BJ (cell line): ENCODE measurements around the gene SREK1. TPM values are rescaled to one million over a fixed set of nuclear protein-coding genes. Genes with fewer than 3 reads are reported as not detected.

ENCODE experiments used
- CTCF ChIA-PET: fragments of 350-600 bp; formaldehyde crosslinking; extraction: SDS; loops from one replicate; lab custom pipeline; 2021; ENCODE audit warnings: antibody characterized with exemption, inconsistent platforms; lab: Yijun Ruan, JAX
- POLR2A ChIA-PET: fragments of 300-600 bp; sonication (Branson Sonifier 250); formaldehyde crosslinking; extraction: SDS; loops from one replicate; lab custom pipeline; 2021; ENCODE audit warnings: antibody characterized with exemption; lab: Charles Lee
- DNase-seq: peaks from one replicate; pipeline ENCODE4 v3.0.0-alpha.2; 2011; ENCODE audit warnings: low read depth
- H3K27me3 ChIP-seq: 2 replicates; pipeline ENCODE4 v1.6.0; 2011; ENCODE audit warnings: low read length; ENCODE audit not compliant: control insufficient read depth, insufficient read depth
- H3K36me3 ChIP-seq: 2 replicates; pipeline ENCODE4 v1.5.1; 2011; ENCODE audit warnings: low read length; ENCODE audit not compliant: control insufficient read depth, insufficient read depth
- H3K4me3 ChIP-seq: 2 replicates; pipeline ENCODE4 v1.5.1; 2011; ENCODE audit warnings: low read depth, mild to moderate bottlenecking, control low read depth, low read length
- polyA minus RNA-seq: library from RNA; depleted of rRNA, polyadenylated mRNA; stranded (reverse); fragments of >200 nt; gene quantifications from 2 replicates; pipeline ENCODE4 v1.2.3, GENCODE V29; 2011; rRNA and poly(A)+ RNA removed
- polyA plus RNA-seq: library from polyadenylated mRNA; depleted of rRNA; stranded (reverse); fragments of >200 nt; gene quantifications from 2 replicates; pipeline ENCODE4 v1.2.3, GENCODE V29; 2011; rRNA removed
- TF ChIP-seq, protein P1 (sequence below): IDR thresholded peaks from 2 replicates; pipeline ENCODE4 v1.5.1; 2011; ENCODE audit warnings: low read depth, mild to moderate bottlenecking, control low read depth, inconsistent platforms, low read length, moderate library complexity; ENCODE audit not compliant: insufficient read depth

The SREK1 gene, protein sequence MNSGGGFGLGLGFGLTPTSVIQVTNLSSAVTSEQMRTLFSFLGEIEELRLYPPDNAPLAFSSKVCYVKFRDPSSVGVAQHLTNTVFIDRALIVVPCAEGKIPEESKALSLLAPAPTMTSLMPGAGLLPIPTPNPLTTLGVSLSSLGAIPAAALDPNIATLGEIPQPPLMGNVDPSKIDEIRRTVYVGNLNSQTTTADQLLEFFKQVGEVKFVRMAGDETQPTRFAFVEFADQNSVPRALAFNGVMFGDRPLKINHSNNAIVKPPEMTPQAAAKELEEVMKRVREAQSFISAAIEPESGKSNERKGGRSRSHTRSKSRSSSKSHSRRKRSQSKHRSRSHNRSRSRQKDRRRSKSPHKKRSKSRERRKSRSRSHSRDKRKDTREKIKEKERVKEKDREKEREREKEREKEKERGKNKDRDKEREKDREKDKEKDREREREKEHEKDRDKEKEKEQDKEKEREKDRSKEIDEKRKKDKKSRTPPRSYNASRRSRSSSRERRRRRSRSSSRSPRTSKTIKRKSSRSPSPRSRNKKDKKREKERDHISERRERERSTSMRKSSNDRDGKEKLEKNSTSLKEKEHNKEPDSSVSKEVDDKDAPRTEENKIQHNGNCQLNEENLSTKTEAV
- 34.1 and 48.9 TPM in 2 replicates for polyA plus RNA-seq
- polyA minus RNA-seq, result 44.0 and 45.7 TPM in 2 replicates

DNA sequence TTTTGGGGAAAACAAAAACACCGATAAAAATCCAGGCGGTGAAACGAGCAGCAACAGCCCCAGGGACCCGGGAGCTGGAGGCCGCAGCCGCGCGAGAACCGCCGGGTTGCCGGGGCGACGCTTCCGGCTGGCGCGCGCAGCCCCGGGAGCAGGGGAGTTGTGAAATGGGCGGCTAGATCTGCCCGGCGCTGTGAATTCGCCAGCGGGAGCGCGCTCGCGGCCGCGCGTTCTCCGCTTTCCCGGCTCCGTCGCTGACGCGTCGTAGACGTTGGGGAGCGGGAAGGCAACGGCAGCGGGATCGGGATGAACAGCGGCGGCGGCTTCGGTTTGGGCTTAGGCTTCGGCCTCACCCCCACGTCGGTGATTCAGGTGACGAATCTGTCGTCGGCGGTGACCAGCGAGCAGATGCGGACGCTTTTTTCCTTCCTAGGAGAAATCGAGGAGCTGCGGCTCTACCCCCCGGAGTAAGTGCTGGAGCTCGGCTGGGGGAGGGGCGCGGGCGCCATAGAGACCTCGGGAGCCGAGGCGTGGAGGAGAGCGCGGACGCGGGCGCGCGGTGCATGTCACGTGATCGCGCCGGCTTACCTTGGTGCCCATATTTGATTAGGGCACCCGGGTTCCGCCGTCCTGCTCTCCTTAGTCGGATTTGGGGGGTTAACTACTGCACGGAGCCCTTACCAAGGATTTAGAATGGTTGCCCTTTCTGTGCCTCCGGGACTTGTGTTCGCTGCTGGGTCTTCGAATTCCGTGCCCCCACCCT, at the start of gene SREK1:
Gene SREK1 (plus strand): TSS at position 227 of the 760 bp plus-strand sequence. CDS start 77 bp downstream, at position 304.
- no peaks in the 10 kb centered on the region for H3K36me3 ChIP-seq
- ChIA-PET CTCF (no interaction called here), POLR2A (interaction anchor here (1.0 kb wide), 1 partner anchor 20 kb away, joined by 4 read pairs; no protein-coding TSS in a partner anchor)
- no peaks in the 10 kb centered on the region for H3K27me3 ChIP-seq
- TF ChIP-seq, protein P1, sequence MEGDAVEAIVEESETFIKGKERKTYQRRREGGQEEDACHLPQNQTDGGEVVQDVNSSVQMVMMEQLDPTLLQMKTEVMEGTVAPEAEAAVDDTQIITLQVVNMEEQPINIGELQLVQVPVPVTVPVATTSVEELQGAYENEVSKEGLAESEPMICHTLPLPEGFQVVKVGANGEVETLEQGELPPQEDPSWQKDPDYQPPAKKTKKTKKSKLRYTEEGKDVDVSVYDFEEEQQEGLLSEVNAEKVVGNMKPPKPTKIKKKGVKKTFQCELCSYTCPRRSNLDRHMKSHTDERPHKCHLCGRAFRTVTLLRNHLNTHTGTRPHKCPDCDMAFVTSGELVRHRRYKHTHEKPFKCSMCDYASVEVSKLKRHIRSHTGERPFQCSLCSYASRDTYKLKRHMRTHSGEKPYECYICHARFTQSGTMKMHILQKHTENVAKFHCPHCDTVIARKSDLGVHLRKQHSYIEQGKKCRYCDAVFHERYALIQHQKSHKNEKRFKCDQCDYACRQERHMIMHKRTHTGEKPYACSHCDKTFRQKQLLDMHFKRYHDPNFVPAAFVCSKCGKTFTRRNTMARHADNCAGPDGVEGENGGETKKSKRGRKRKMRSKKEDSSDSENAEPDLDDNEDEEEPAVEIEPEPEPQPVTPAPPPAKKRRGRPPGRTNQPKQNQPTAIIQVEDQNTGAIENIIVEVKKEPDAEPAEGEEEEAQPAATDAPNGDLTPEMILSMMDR, result no peak
- H3K4me3 ChIP-seq, result peak within 1 kb of the TSS; percentile 88
- peak; percentile 59 for DNase-seq

DNA sequence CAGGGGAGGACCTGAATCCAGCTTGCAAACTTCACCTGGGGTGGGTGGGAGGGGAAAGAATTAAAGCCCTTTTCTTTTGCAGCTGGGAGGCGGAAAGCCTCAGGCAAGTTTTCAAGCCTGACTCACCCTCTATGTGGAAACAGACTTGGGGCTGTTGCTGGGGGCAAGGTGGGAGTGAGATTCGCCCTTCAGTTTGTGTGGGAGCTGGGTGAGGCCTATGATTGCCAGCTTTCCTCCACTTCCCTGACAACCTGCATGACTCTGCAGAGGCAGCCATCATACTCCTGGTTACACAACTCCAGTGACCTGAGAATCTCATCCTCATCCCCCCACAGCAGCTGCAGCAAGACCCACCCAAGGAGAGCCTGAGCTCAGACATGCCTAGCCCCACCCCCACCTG, 43.2 kb upstream of the SREK1 start:
- POLR2A ChIA-PET, result no interaction called here
- no peaks in the 10 kb centered on the region for H3K36me3 ChIP-seq
- CTCF ChIA-PET, result no interaction called here
- TF ChIP-seq, protein P1, result no peak
- DNase-seq, result no peak
- no peak overlapping the region for H3K4me3 ChIP-seq
- no peaks in the 10 kb centered on the region for H3K27me3 ChIP-seq

DNA sequence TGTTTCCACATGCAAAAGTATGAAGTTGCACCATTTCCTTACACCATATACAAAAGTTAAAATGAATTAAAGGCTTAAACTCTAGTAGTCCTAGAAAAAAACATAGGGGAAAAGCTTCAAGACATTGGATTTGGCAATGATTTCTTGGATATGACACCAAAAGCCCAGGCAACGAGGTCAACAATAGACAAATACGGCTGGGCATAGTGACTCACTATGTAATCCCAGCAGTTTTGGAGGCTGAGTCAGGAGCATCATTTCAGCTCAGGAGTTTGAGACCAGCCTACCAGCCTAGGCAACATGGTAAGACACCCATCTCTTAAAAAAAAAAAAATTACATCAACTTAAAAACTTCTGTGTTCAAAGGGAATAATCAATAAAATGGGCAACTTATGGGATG, 30.9 kb upstream of the SREK1 start:
- TF ChIP-seq, protein P1, result no peak
- ChIA-PET CTCF (interaction anchor here (0.6 to 0.7 kb wide), 2 partner anchors 82 to 88 kb away, joined by 3 read pairs; no protein-coding TSS in a partner anchor), POLR2A (no interaction called here)
- no peak for DNase-seq
- no peak overlapping the region for H3K4me3 ChIP-seq
- H3K36me3 ChIP-seq, result no peaks in the 10 kb centered on the region
- no peaks in the 10 kb centered on the region for H3K27me3 ChIP-seq

DNA sequence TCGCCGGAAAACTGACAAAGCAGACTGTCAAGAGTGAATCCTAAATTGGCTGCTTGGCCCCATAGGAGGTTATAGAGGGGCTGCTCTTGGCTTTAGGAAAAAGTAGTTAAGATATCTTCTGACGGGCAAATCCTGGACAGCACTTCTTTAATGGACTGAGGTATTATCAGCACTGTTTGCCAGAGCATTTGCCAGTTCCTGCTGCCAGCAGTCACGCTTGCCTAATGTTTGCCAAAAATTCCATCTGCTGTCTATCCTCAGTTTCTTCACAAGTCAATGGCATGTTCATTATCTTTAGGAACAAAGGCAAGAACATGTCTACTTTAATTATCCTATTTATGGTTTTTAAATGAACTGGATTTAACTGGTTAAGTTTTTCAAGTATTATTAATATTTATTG, 25.8 kb upstream of the SREK1 start:
- CTCF ChIA-PET, result no interaction called here

More for the DNA sequence above, 25.8 kb upstream of the SREK1 start:
- TF ChIP-seq, protein P1, result no peak
- POLR2A ChIA-PET, result no interaction called here
- Histone ChIP-seq H3K27me3 (no peaks in the 10 kb centered on the region), H3K4me3 (no peak overlapping the region), H3K36me3 (no peaks in the 10 kb centered on the region)
- DNase-seq, result no peak
